Right atrium auricular region (tissue), 2 donors: ENCODE data around the gene ITGB7. TPM values are rescaled to one million over a fixed set of nuclear protein-coding genes. Genes with fewer than 3 reads are reported as not detected.

ENCODE experiments used
- DNase-seq: peaks from one replicate; pipeline ENCODE4 v3.0.0-alpha.2; 2019; ENCODE audit warnings: low spot score
- H3K27ac ChIP-seq, 2 donors: fragments of 200-600 bp; sonication (generic); 1 replicate in 1 of 2; 2 replicates in 1 of 2; pipeline ENCODE4 v1.5.1; 2016 to 2019
- H3K27me3 ChIP-seq, 2 donors: fragments of 200-600 bp; sonication (generic); one replicate each; pipeline versions ENCODE4 v1.5.1 to v1.6.0; 2017 to 2019
- H3K36me3 ChIP-seq: fragments of 200-600 bp; sonication (generic); one replicate; pipeline ENCODE4 v1.5.1; 2016
- H3K4me1 ChIP-seq, 2 donors: fragments of 200-600 bp; sonication (generic); one replicate each; pipeline versions ENCODE4 v1.5.1 to v1.6.0; 2017 to 2019
- H3K4me3 ChIP-seq, 2 donors: fragments of 200-600 bp; sonication (generic); 1 replicate in 1 of 2; 2 replicates in 1 of 2; pipeline ENCODE4 v1.5.1; 2017 to 2019; ENCODE audit warnings: mild to moderate bottlenecking in 1 of 2, moderate library complexity in 1 of 2
- H3K9me3 ChIP-seq, 2 donors: fragments of 200-600 bp; sonication (generic); one replicate each; pipeline ENCODE4 v1.5.1; 2019
- CTCF ChIP-seq, 2 donors: fragments of 200-600 bp; sonication (generic); IDR thresholded peaks; one replicate each; pipeline ENCODE4 v1.5.1; 2019; ENCODE audit warnings: antibody characterized with exemption in 2 of 2
- total RNA-seq, 2 donors: library from RNA; depleted of rRNA; stranded (reverse); fragments of >200 nt; gene quantifications; one replicate each; pipeline ENCODE4 v1.1.0, GENCODE V29; 2016

The ITGB7 gene
- total RNA-seq, 2 donors from 2014 or later, result 0.47 TPM; not detected in 1

DNA sequence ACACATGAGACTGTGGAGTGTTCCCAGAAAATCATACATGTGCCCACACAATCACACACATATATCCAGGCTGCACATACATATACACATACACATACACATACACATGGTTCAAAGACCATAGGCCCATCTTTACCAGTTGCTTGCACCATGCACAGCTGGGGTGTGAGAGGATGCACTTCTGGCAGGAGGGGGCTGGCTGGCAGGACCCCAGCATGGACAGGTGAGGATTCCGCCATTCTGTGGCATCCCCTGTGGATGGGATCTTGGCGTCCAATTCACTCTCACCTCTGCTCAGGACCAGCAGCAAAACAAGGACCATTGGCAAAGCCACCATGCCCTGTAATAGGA lies 7.0 kb downstream of the ITGB7 start:
- DNase-seq, result no peak
- no peak overlapping the region for H3K27ac ChIP-seq
- H3K9me3 ChIP-seq, result no peaks in the 10 kb centered on the region
- TF ChIP-seq CTCF (IDR thresholded peaks at IDR 0.05), result no peak
- no peaks in the 10 kb centered on the region for H3K27me3 ChIP-seq
- peaks cover 0 to 11% of the 10 kb centered on the region in 2 donors for H3K4me1 ChIP-seq
- no peak overlapping the region for H3K4me3 ChIP-seq
- H3K36me3 ChIP-seq, result no peaks in the 10 kb centered on the region

GRCh38 chr12:53199700-53200099 lies 7.4 kb downstream of the ITGB7 start:
- TF ChIP-seq CTCF (IDR thresholded peaks at IDR 0.05), result no peak
- H3K9me3 ChIP-seq, result no peaks in the 10 kb centered on the region

GRCh38 chr12:53198486-53199110 lies 8.5 kb downstream of the ITGB7 start:
- no peak for TF ChIP-seq CTCF (IDR thresholded peaks at IDR 0.05)
- DNase-seq, result no peak
- H3K4me1 ChIP-seq, result peaks cover 0 to 11% of the 10 kb centered on the region in 2 donors
- no peaks in the 10 kb centered on the region for H3K9me3 ChIP-seq
- H3K36me3 ChIP-seq, result no peaks in the 10 kb centered on the region
- no peaks in the 10 kb centered on the region for H3K27me3 ChIP-seq
- no peak overlapping the region for H3K4me3 ChIP-seq
- no peak overlapping the region for H3K27ac ChIP-seq

More at GRCh38 chr12:53199700-53200099, 7.4 kb downstream of the ITGB7 start:
- Histone ChIP-seq H3K4me3 (no peak overlapping the region), H3K4me1 (peaks cover 0 to 11% of the 10 kb centered on the region in 2 donors), H3K27me3 (no peaks in the 10 kb centered on the region), H3K27ac (no peak overlapping the region), H3K36me3 (no peaks in the 10 kb centered on the region)
- no peak for DNase-seq

- Histone ChIP-seq H3K27me3 (no peaks in the 10 kb centered on the region), H3K36me3 (no peaks in the 10 kb centered on the region), H3K4me1 (peaks cover 0 to 11% of the 10 kb centered on the region in 2 donors), H3K27ac (no peak overlapping the region), H3K9me3 (no peaks in the 10 kb centered on the region), H3K4me3 (peak overlapping the region; percentile 15 to 43)
- DNase-seq, result no peak
- TF ChIP-seq CTCF (IDR thresholded peaks at IDR 0.05), result no peak
Measured at GRCh38 chr12:53197011-53197640, 9.9 kb downstream of the ITGB7 start.

GRCh38 chr12:53196486-53196885 lies 10.6 kb downstream of the ITGB7 start:
- no peak for DNase-seq
- TF ChIP-seq CTCF (IDR thresholded peaks at IDR 0.05), result no peak
- no peak overlapping the region for H3K4me3 ChIP-seq

More at GRCh38 chr12:53196486-53196885, 10.6 kb downstream of the ITGB7 start:
- H3K4me1 ChIP-seq, result peaks cover 0 to 11% of the 10 kb centered on the region in 2 donors
- H3K36me3 ChIP-seq, result no peaks in the 10 kb centered on the region
- no peak overlapping the region for H3K27ac ChIP-seq
- H3K9me3 ChIP-seq, result no peaks in the 10 kb centered on the region
- H3K27me3 ChIP-seq, result no peaks in the 10 kb centered on the region
